GM13977 (cell line): Measurements from ENCODE around the gene SNPH.

ENCODE experiments used
- DNase-seq: peaks from one replicate; pipeline ENCODE4 v3.0.0; 2012; ENCODE audit warnings: low spot score
- CTCF ChIP-seq: IDR thresholded peaks from 2 replicates; pipeline ENCODE4 v1.5.1; 2012; ENCODE audit warnings: mild to moderate bottlenecking, control low read depth; ENCODE audit not compliant: insufficient read depth; ENCODE audit errors: extremely low read depth, missing control alignments
- in situ Hi-C: fragments of 300-500 bp; cut with MboI; formaldehyde crosslinking; loops from one replicate; pipeline ENCODE4 v1.12.0; 2022; ENCODE audit warnings: low sequenced_read_pairs, low pct_unique_long_range_greater_than_20kb, mixed read lengths, inconsistent platforms; ENCODE audit not compliant: unreplicated experiment

SNPH gene

DNA sequence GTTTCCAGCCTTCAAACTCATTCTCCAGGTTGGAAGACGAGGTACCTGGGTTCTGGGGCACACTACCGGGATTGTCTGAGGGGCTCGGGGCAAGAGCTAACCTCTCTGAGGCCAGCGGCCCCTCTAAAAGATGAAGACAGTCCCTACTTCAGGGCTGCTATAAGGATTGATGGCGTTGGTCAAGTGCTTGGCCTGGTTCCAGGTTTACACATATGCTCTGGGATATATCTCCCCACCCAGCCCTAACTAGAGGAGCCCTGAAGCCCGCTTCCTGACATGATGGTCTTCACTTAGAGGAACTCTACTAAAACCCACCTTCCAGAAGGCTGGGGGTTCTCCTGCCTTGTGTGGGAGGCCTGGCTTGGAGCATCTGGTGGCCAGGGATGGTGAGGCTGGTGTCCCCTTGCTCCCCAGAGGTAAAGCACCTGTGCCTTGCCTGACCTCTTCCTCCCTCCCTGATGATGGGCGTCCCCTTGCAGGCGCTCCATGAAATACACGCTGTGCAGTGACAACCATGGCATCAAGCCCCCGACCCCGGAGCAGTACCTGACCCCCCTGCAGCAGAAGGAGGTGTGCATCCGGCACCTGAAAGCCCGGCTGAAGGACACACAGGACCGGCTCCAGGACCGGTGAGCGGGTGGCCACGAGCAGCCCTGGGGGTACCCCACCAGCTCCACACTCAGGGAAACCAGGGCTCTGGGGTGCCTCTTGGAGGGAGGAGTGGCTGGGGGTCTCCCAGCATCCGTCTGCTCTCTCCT, 34.2 kb downstream of the SNPH start:
- in situ Hi-C loops = no loop called here
- DNase-seq = no peak
- TF ChIP-seq CTCF = no peak

DNA sequence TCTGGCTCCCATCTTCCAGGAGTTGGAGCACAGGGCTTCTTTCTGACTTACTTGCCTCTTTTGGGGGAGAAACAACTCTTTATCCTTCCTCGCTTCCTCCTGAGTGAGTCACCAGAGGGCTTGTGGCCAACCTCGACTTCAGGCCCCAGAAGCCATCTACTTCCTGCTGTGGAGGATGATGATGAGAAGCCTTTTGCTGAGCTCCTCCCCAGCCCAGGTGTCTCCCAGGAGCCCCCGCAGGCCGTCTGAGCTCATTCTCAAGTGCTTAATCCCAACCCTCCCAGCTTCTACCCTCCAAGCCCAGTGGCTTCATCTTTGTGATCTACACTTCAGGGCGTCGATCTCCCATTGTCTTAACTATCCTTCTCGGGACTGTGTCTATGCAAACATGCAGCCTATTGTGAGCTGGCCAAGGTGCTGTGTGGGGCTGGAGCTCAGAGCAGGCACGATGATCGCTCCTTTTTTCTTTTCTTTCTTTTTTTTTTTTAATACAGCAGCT, 35.0 kb downstream of the SNPH start:
- in situ Hi-C loops = no loop called here
- TF ChIP-seq CTCF = no peak
- DNase-seq = no peak

DNA sequence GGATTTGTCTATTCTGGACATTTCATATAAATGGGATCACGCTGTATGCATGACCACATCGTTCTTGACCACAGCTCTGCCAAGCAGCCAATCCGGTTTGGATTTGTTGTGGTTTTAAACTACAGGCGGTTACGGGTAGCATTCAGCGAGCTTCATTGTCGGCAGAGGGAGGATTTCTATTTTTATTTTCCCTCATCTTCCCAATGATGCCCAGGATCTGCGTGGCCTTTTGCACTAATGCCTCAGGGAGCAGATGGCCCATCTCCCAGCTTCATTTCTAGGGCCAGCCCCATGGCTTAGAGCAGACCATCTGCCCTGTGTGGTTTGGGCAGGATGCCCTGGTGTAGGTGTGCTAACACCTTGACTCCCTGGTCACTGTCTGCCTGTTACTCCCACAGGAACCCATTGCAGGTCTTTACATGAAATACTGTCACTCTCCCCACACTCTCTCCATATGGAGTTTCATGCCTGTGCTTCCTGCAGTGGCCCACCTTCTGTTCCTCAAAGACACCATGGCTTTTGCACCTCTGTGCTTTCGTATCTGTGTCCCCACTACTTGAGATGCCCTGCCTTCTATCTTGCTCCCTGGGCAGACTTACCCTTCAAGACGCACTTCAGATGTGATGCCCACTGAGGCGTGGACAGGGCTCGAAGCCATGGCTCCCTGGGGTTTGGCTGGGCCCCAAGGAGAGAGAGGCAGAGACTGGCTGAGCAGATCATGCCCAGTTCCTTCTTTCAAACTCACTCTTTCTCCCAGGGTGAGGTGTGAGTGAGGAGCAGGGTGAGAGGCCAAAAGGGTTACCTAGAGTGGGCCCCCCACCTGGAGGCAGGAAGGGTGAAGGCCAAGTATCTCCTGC, 36.8 kb downstream of the SNPH start:
- no peak for TF ChIP-seq CTCF
- in situ Hi-C loops = no loop called here
- no peak for DNase-seq

- DNase-seq = no peak
- TF ChIP-seq CTCF = no peak
- in situ Hi-C loops = no loop called here
These were observed 38.8 kb downstream of the SNPH start for GRCh38 chr20:1304710-1305515.

DNA sequence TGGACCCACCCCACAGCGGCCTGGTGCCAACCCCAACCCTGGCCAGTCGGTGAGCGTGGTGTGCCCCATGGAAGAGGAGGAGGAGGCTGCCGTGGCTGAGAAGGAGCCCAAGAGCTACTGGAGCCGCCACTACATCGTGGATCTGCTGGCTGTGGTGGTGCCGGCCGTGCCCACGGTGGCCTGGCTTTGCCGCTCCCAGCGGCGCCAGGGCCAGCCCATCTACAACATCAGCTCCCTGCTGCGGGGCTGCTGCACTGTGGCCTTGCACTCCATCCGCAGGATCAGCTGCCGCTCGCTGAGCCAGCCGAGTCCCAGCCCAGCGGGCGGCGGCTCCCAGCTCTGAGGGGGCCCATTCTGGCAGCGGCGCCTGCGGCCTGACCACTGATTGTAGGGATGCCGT, 39.6 kb downstream of the SNPH start:
- in situ Hi-C loops = no loop called here
- DNase-seq = no peak
- TF ChIP-seq CTCF = no peak
